NOMO-1 (cell line): ENCODE results near the gene PIK3CD.
"Not testable (repeated sequence)": the region's sequence is repeated elsewhere in the genome, so short reads cannot be mapped to it uniquely, and the experiment has no call there.

Source experiments
- DNase-seq, 2 experiments: peaks; one replicate each; lab custom pipeline; 2025; ENCODE audit not compliant: unreplicated experiment in 2 of 2; lab: John Stamatoyannopoulos, UW

Gene PIK3CD

GRCh38 chr1:9653491-9654050 lies 2.0 kb downstream of the PIK3CD start:
- peak; percentile 32 to 39 for DNase-seq

DNA sequence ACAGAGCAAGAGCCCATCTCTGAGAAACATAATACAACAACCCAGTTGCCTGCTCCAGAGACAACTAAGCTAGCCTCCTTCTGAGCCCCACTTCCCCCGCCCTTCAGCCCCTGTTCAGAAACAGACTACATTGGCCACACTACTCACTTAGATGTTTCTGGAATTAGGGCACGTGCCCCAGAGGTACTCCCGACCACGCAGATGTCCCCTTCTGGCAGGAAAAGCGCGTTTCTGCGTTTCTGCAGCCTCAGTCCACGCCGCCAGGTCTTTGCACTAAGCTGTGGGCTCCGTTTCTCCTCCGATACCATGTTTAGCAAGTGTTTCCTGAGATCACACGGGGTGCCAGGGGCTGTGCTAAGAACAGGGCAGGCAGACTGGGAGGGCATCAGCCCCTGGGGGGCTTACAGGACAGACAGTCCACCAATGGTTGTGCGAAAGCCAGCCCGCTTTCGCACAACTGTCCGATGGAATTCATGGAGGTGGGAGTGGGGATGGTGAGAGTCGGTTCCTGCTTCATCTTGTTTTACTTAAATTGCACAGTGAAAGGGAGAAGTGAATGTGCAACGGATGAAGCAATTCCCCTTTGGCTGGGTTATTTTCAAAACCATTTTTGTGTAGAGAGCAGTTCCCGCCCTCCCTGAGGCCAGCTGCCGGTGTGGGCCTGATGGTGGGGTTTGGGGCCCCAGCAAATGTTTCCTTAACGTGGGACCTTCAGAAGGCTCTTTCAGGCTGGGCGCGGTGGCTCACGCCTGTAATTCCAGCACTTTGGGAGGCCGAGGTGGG lies 2.7 kb downstream of the PIK3CD start:
- peak; percentile 91 to 96 for DNase-seq

GRCh38 chr1:9654834-9655723 lies 3.5 kb downstream of the PIK3CD start:
- no peak for DNase-seq

DNA sequence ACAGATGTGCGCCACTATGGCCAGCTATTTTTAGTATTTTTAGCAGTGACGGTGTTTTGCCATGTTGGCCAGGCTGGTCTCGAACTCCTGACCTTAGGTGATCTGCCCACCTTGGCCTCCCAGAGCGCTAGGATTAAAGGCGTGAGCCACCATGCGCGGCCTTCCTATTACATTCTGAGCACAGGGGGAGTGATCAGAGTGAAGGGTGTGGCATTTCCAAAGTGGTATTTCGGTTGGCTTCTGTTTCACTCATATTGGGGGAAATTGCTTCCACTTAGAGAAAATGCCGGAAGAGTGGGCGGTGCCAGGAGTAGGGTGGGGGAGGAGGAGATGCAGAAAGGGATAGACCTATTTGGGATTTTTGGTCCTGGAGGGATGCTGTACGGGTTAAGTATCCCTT lies 4.3 kb downstream of the PIK3CD start:
- DNase-seq: peak; percentile 43 to 71

DNA sequence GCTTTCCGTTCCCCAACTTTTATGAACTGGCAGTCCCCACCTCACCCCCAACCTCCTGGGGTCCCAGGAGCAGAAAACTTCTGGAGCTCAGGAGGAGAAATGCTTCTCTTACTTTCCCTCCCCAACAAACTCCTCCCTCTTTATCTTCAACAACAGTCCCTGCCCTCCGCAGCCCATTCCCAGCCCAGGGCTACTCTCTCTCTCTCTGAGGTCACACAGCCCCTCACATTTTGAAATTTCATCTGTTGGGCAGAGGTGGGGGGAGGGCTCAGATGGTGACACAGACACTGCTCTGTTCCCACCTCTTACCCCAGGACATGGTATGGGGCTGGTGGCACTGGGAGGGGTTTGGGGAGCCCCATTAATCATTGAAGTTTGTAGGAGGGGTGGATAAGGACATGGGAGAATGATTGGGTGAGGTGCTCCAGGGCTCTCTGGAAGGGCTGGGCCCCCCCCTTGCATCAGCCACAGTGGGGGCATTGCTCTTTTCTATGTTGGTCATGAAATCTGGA lies 6.0 kb downstream of the PIK3CD start:
- no peak for DNase-seq

DNA sequence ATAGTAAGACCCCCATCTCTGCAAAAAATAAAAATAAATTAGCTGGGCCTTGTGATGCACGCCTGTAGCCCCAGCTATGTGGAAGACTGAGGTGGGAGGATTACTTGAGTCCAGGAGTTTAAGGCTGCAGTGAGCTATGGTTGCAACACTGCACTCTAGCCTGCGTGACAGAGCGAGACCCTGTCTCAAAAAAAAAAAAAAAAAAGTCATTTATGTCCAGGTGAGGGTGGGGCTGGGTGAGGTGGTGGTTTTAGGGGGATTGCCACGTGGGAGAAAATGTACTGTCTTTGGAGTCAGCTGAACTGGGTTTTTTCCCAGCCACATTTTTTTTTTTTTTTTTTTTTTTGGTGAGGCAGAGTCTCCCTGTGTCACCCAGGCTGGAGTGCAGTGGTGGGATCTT lies 6.7 kb downstream of the PIK3CD start:
- DNase-seq: no peak

- DNase-seq: peak in 1 of 2 experiments; percentile 14
These were observed 7.8 kb downstream of the PIK3CD start for GRCh38 chr1:9659328-9659727.

DNA sequence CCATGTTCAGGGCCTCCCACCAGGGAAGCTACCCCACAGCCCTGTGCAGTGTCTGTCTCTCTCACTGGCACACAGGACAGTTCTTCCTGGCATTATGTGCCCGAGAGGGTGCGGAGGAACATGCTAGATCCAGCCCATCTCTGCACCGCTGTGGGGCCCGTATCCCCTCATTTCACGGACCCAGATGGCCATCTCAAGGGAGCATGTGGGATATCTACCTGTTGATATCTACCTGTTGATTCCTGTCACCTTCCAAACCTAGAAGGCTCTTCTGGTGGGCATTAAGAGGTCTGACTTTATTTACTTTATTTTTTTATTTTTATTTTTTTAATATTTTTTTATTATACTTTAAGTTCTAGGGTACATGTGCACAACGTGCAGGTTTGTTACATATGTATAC lies 11.7 kb downstream of the PIK3CD start:
- no peak for DNase-seq

DNA sequence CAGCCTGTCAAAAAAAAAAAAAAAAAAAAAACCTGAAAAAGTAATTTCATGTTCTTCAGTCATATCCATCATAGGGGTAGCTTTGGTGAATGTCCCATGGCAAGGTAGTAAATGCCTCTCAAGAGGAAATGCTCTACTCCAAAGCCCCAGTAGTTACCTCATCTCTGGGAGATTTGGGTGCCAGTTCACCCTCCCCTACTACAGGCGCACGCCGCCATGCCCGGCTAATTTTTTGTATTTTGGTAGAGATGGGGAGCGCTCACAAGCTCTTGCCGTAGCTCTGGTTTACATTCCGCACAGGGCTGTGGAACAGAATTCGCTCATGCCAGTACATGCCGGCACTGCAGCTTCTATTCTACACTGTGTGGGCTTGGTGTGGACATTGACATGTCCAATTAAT lies 13.7 kb downstream of the PIK3CD start:
- no peak for DNase-seq

GRCh38 chr1:9668080-9668479 lies 16.5 kb downstream of the PIK3CD start:
- no peak for DNase-seq

DNA sequence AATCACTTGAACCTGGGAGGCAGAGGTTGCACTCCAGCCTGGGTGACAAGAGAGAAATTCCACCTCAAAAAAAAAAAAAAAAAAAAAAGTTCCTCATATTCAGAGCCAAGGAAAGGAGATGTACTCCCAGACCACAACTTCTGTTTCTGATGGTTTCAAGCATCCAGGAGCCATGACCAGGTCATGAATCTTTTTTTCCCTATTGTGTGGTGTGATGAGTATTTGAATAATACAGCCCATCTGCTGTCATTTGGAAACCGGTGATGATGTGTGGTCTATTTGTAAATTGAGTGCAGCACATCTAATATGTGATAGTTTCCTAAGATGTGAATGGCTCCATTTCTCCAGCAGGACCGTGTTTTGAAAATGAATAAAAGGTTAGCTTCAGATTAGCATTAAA lies 18.6 kb downstream of the PIK3CD start:
- DNase-seq: peak in 1 of 2 experiments; percentile 14

- DNase-seq: no peak
These were observed 20.0 kb downstream of the PIK3CD start for GRCh38 chr1:9671377-9672140.

DNA sequence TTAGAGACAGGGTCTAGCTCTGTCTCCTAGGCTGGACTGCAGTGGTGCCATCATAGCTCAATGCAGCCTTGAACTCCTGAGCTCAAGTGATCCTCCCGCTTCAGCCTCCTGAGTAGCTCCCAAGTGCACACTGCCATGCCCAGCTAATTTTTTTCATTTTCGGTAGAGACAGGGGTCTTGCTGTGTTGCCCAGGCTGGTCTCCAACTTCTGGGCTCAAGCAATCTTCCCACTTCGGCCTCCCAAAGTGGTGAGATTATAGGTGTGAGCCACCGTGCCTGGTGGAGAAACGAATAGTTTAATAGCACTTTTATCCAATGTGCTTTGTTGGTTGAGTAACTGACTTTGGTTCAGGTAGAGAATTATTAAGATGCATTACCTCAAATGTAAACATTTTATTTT lies 20.9 kb downstream of the PIK3CD start:
- DNase-seq: no peak

DNA sequence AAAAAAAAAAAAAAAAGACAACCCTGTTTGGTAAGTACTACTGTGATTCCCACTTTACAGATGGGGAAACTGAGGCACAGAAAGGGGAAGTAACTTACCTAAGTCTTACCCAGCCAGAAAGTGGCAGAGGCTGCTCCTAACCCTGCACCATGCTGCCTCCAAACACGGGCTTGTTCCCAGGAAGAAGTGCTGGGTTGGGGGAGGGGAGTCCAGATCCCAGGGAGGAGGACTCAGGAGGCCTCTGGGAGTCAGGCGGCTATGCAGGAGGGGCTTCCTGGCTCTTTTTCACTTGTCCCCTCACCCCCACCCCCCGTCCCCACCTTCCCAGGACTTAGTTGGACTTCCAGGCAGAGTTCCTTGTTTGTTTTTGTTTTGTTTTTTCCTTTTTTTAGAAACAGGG lies 23.9 kb downstream of the PIK3CD start:
- no peak for DNase-seq

DNA sequence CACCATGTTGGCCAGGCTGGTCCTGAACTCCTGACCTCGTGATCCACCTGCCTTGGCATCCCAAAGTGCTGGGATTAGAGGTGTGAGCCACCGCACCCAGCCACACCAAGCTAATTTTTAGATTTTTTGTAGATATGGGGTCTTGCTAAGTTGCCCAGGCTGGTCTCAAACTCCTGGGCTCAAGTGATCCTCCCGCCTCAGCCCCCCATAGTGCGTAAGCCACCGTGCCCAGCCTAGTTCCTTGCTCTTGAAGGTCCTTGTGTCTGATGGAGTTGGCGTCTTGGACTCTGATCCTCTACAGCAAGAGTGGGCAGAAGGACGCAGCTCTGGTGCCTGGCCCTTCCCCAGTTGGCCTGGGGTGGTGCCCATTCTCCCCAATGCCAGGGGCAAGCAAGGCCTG lies 24.6 kb downstream of the PIK3CD start:
- not testable (repeated sequence) for DNase-seq

- no peak for DNase-seq
These were observed 25.4 kb downstream of the PIK3CD start for GRCh38 chr1:9676815-9677393.

DNA sequence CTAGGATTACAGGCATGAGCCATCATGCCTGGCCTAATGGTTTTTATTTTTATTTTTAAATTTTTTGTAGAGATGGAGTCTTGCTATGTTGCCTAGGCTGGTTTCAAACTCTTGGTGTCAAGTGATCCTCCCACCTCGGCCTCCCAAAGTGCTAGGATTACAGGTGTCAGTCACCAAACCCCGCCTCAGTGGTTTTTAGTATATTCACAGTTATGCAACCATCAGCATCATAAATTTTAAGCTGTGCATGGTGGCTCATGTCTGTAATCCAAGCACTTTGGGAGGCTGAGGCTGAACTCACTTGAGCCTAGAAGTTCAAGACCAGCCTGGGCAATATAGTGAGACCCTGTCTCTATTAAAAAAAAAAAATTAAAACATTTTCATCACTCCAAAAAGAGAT lies 28.6 kb downstream of the PIK3CD start:
- DNase-seq: no peak

- no peak for DNase-seq
These were observed 29.3 kb downstream of the PIK3CD start for GRCh38 chr1:9680828-9681227.

GRCh38 chr1:9684801-9685200 lies 33.3 kb downstream of the PIK3CD start:
- peak; percentile 52 to 66 for DNase-seq

DNA sequence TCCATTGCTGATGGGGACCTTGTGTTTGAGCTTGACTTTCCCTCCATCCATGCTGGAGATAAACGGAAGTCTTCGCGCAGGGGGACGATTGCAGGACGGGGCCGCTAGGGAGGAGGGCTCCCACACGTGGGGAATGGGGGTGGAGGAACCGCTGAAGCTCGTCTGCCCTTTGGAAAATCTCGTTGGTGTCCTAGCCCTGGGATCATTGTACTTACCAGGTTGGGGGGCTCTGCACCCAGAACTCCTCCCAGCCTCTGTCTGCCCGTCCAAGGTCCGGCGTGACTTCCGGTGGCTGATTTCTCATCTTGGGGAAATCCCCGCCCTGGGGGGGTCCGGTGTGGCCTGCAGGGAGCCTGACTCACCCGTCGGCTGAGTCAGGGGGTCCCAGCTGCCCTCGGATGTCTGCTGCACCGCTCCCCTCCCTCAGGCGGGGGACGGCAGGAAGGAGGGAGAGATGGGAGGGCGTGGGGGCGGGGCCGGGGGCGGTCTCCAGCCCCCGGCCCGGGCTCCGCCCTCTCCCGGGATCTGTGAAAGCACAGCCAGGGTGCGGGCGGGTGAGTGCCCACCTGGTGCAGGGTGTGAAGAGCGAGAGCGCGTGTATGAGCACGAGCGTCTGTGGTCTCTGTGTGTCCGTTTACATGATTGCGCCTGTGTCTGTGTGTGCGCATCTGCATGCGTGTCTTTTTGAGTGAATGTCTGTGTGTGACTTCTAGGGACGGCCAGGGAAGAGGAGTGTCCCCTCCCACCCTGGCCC lies 35.8 kb downstream of the PIK3CD start:
- DNase-seq: no peak
